PFSK-1 (cell line): ENCODE results near the gene LCAT.

Source experiments
- POLR2AphosphoS5 ChIP-seq: IDR thresholded peaks from 2 replicates; pipeline ENCODE4 v1.6.1; 2012; ENCODE audit warnings: low read depth, mild to moderate bottlenecking, control low read depth, low read length, moderate library complexity
- REST ChIP-seq, 2 experiments: IDR thresholded peaks; 2 replicates each; pipeline versions ENCODE4 v1.6.1 to v1.8.0; 2011 to 2012; ENCODE audit warnings: low read depth in 2 of 2, low read length in 2 of 2, control low read depth in 1 of 2, inconsistent platforms in 1 of 2, mild to moderate bottlenecking in 1 of 2, moderate library complexity in 1 of 2; ENCODE audit not compliant: insufficient read depth in 1 of 2
- SIN3A ChIP-seq: IDR thresholded peaks from 2 replicates; pipeline ENCODE4 v1.6.1; 2012; ENCODE audit warnings: mild to moderate bottlenecking, low read length, moderate library complexity, borderline replicate concordance; ENCODE audit not compliant: insufficient read depth
- TAF1 ChIP-seq: IDR thresholded peaks from 2 replicates; pipeline ENCODE4 v1.6.1; 2012; ENCODE audit warnings: low read length, control low read depth, borderline replicate concordance; ENCODE audit not compliant: insufficient read depth

- TF ChIP-seq TAF1 (no peak), SIN3A (no peak), REST (IDR thresholded peaks at IDR 0.05; ENCODE audit: insufficient read depth in 1 of 2, low read depth in 2 of 2, low read length in 2 of 2) (no peak), POLR2AphosphoS5 (no peak)
Observed at GRCh38 chr16:67940446-67941089, 3.4 kb downstream of the LCAT start.
